Endothelial cell of umbilical vein (primary cell): ENCODE data around the gene FMO5. TPM values are rescaled to one million over a fixed set of nuclear protein-coding genes. Genes with fewer than 3 reads are reported as not detected.

Experiments
- BruUV-seq: library from RNA; stranded (reverse); fragments of 400-500 nt; replicated peaks from 2 replicates; lab custom pipeline; 2021; lab: Mats Ljungman, UMichigan
- CTCF ChIA-PET: fragments of 300-600, 350-600 bp; sonication (Branson Sonifier 250); formaldehyde crosslinking; loops from one replicate; lab custom pipeline; 2021; ENCODE audit warnings: antibody characterized with exemption, inconsistent platforms; lab: Charles Lee
- POLR2A ChIA-PET: fragments of 300-600, 350-600 bp; sonication (Branson Sonifier 250); formaldehyde crosslinking; loops from one replicate; lab custom pipeline; 2021; ENCODE audit warnings: antibody characterized with exemption, inconsistent platforms; lab: Charles Lee
- DNase-seq: peaks from one replicate; pipeline ENCODE4 v3.0.0-alpha.2; 2011; ENCODE audit warnings: low read depth, low spot score
- FAIRE-seq: peaks from 2 replicates; lab custom pipeline; 2011; peaks lifted over from hg19 to GRCh38; lab: Jason Lieb, UNC
- H2AFZ ChIP-seq: 2 replicates; pipeline ENCODE4 v1.6.0; 2012; ENCODE audit warnings: low read depth, low read length, control low read depth, inconsistent platforms
- H3K27ac ChIP-seq: 2 replicates; pipeline ENCODE4 v1.5.1; 2011; ENCODE audit warnings: low read depth, mild to moderate bottlenecking, control low read depth, low read length, moderate library complexity; ENCODE audit not compliant: insufficient read depth
- H3K27me3 ChIP-seq, 2 experiments: 2 replicates each; pipeline versions ENCODE4 v1.6.0 to v1.6.1; 2011; ENCODE audit warnings: low read length in 2 of 2, mixed read lengths in 1 of 2; ENCODE audit not compliant: control insufficient read depth in 2 of 2, insufficient read depth in 2 of 2
- H3K36me3 ChIP-seq, 2 experiments: 2 replicates in 1 of 2; 3 replicates in 1 of 2; pipeline ENCODE4 v1.5.1; 2011; ENCODE audit warnings: low read length in 2 of 2, mild to moderate bottlenecking in 1 of 2, moderate library complexity in 1 of 2; ENCODE audit not compliant: control insufficient read depth in 2 of 2, insufficient read depth in 2 of 2; ENCODE audit errors: extremely low read depth in 1 of 2
- H3K4me1 ChIP-seq: 3 replicates; pipeline ENCODE4 v1.5.1; 2011; ENCODE audit warnings: mild to moderate bottlenecking, low read length; ENCODE audit not compliant: control insufficient read depth, insufficient read depth; ENCODE audit errors: extremely low read depth
- H3K4me2 ChIP-seq: 2 replicates; pipeline ENCODE4 v1.6.1; 2011; ENCODE audit warnings: low read length, control low read depth, mixed read lengths; ENCODE audit not compliant: insufficient read depth
- H3K4me3 ChIP-seq, 3 experiments: fragments of 200-600 bp in 1 of 3; sonication (generic), shearing (Covaris generic) in 1 of 3; replicated peaks in 1 of 3; 2 replicates each; pipeline ENCODE4 v1.5.1; 2011 to 2016; ENCODE audit warnings: control low read depth in 3 of 3, low read length in 3 of 3, mild to moderate bottlenecking in 2 of 3, inconsistent platforms in 1 of 3, low read depth in 1 of 3, moderate library complexity in 1 of 3; ENCODE audit not compliant: insufficient read depth in 1 of 3
- H3K79me2 ChIP-seq: 2 replicates; pipeline ENCODE4 v1.6.0; 2012; ENCODE audit warnings: low read length, inconsistent platforms; ENCODE audit not compliant: control insufficient read depth, insufficient read depth
- H3K9ac ChIP-seq: replicated peaks from 2 replicates; pipeline ENCODE3; 2011; ENCODE audit warnings: low read length, control low read depth; ENCODE audit not compliant: insufficient read depth; ENCODE audit errors: extremely low read depth
- H3K9me1 ChIP-seq: replicated peaks from 3 replicates; pipeline ENCODE4 v1.6.0; 2011; ENCODE audit warnings: mild to moderate bottlenecking, low read length; ENCODE audit not compliant: control insufficient read depth, insufficient read depth; ENCODE audit errors: extremely low read depth
- H3K9me3 ChIP-seq: replicated peaks from 2 replicates; pipeline ENCODE4 v1.5.1; 2012; ENCODE audit warnings: low read length, inconsistent platforms; ENCODE audit not compliant: control insufficient read depth, insufficient read depth
- H4K20me1 ChIP-seq: replicated peaks from 2 replicates; pipeline ENCODE3; 2011; ENCODE audit warnings: mild to moderate bottlenecking, low read length; ENCODE audit not compliant: control insufficient read depth, insufficient read depth; ENCODE audit errors: extremely low read depth
- CTCF ChIP-seq, 2 donors: IDR thresholded peaks; 1 replicate in 1 of 2; 2 replicates in 1 of 2; pipeline ENCODE4 v1.5.1; 2011; ENCODE audit warnings: low read length in 2 of 2, mild to moderate bottlenecking in 2 of 2, moderate library complexity in 2 of 2, control low read depth in 1 of 2, inconsistent platforms in 1 of 2, low read depth in 1 of 2; ENCODE audit not compliant: insufficient read depth in 1 of 2; ENCODE audit errors: extremely low read depth in 1 of 2
- EZH2 ChIP-seq: IDR thresholded peaks from 2 replicates; pipeline ENCODE4 v1.6.1; 2012; ENCODE audit warnings: borderline replicate concordance, low read depth, mild to moderate bottlenecking, moderate library complexity, low read length, inconsistent platforms; ENCODE audit not compliant: severe bottlenecking
- FOS ChIP-seq: IDR thresholded peaks from 2 replicates; pipeline ENCODE4 v1.6.1; 2011; ENCODE audit warnings: mild to moderate bottlenecking, low read length, moderate library complexity, borderline replicate concordance; ENCODE audit not compliant: insufficient read depth
- GATA2 ChIP-seq: IDR thresholded peaks from 2 replicates; pipeline ENCODE4 v1.7.0; 2011; ENCODE audit warnings: low read depth, mild to moderate bottlenecking, moderate library complexity, mixed read lengths, low read length; ENCODE audit not compliant: insufficient read length, insufficient read depth
- JUN ChIP-seq: IDR thresholded peaks from 2 replicates; pipeline ENCODE4 v1.6.1; 2011; ENCODE audit warnings: borderline replicate concordance, low read depth; ENCODE audit not compliant: insufficient read length, insufficient read depth
- MAX ChIP-seq: IDR thresholded peaks from 2 replicates; pipeline ENCODE4 v1.6.1; 2011; ENCODE audit not compliant: insufficient read depth, insufficient read length
- MYC ChIP-seq: IDR thresholded peaks from one replicate; pipeline ENCODE4 v1.6.1; 2011; ENCODE audit warnings: mild to moderate bottlenecking, low read depth, low read length
- POLR2A ChIP-seq: IDR thresholded peaks from 2 replicates; pipeline ENCODE4 v1.6.1; 2012; ENCODE audit warnings: low read depth, mild to moderate bottlenecking, control low read depth, low read length
- POLR2AphosphoS5 ChIP-seq: IDR thresholded peaks from 2 replicates; pipeline ENCODE4 v1.6.1; 2012; ENCODE audit warnings: low read depth, mild to moderate bottlenecking, control low read depth, low read length, moderate library complexity; ENCODE audit not compliant: insufficient read depth
- dilution Hi-C: fragments of 300-500 bp; cut with MboI; formaldehyde crosslinking; loops from one replicate; pipeline ENCODE4 v1.15.0; 2019; ENCODE audit warnings: low sequenced_read_pairs; ENCODE audit not compliant: extremely low pct_ligation_motif_present
- intact Hi-C: fragments of 100-400 bp; cut with micrococcal nuclease; formaldehyde crosslinking; loops from one replicate; pipeline ENCODE4 v1.10.0; 2022
- polyA plus RNA-seq, 4 experiments: library from polyadenylated mRNA; depleted of rRNA in 3 of 4; stranded (reverse) in 3 of 4; unstranded in 1 of 4; fragments of >200 nt; gene quantifications; 2 replicates each; pipeline versions ENCODE4 v1.2.1 to v1.2.3, GENCODE V29; 2011 to 2012; ENCODE audit warnings: missing spikeins in 1 of 4
- total RNA-seq: library from RNA; stranded (reverse); gene quantifications from 2 replicates; pipeline ENCODE4 v1.2.3, GENCODE V29; 2021

Gene FMO5
- total and polyA plus RNA-seq, 2 donors (not counting 3 experiments of a cell fraction or from before 2014, with no cell fraction given): 0.48 to 0.60 TPM

DNA sequence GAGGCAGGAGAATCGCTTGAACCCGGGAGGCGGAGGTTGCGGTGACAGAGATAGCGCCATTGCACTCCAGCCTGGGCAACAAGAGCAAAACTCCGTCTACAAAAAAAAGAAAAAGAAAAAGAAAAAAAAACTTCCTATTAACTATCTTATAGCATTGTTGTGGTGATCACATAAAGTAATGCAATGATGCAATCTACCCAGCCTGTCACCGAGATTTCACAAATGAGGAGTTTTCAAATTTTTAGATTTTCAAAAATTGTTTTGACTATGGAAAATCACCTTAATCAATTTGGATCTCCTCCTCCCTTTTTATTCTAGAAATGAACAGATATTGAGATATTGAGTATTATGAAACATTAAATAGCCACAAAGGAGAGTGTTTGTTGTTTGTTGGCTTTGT, 8.0 kb downstream of the FMO5 start:
- POLR2A ChIA-PET: no interaction called here
- Histone ChIP-seq H4K20me1 (no peaks in the 10 kb centered on the region), H2AFZ (no peak overlapping the region), H3K36me3 (no peaks in the 10 kb centered on the region), H3K9me3 (no peaks in the 10 kb centered on the region), H3K9me1 (no peaks in the 10 kb centered on the region), H3K4me2 (no peak overlapping the region), H3K79me2 (no peaks in the 10 kb centered on the region), H3K27ac (no peak overlapping the region), H3K4me3 (no peak overlapping the region), H3K4me1 (no peaks in the 10 kb centered on the region), H3K27me3 (no peaks in the 10 kb centered on the region), H3K9ac (no peak overlapping the region)
- CTCF ChIA-PET: no interaction called here
- intact Hi-C loops: no loop called here
- TF ChIP-seq POLR2AphosphoS5 (no peak), GATA2 (no peak), CTCF (IDR thresholded peaks at IDR 0.05; ENCODE audit: extremely low read depth in 1 of 2, insufficient read depth in 1 of 2, low read depth in 1 of 2, low read length in 2 of 2) (no peak), FOS (no peak), JUN (no peak), EZH2 (no peak), MYC (no peak), MAX (no peak), POLR2A (no peak)
- DNase-seq (no peak), FAIRE-seq (no peak)
- dilution Hi-C loops: no loop called here
- BruUV-seq: no TSS peak
